ENCODE measurements around the gene WNT1.

WNT1 gene

DNA sequence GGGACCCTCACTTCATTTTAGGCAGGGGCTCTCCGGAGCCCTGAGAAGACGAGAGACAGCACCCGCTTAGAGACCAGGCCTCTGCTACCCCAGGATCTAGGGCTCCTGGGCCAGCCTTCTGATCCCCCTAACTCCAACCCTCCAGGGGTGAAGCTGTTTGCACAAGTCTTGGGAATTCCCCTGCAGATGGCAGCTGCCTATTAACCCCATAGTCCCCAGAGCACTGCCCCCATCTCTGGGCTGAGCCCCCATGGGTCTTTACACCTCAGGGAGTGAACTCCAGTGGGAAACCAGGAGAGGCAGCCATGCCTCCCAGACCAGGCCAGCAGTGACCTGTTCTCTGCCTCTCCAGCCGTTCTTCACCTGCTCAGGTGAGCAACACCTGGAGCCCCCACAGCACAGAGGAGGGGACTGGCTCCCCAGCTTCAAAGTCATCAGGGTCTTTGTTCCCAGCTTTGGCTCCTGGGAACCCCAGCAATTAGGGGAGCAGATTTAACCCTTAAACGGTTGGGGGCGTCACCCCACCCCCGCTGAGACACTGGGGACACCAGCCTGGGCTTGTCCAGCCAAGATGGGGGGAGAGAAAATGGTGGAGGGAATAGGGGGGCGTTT lies 8.9 kb upstream of the WNT1 start:
- FAIRE-seq (no peak), DNase-seq (ENCODE audit: insufficient read length, low spot score) (no peak)
- no peak for TF ChIP-seq PAX5 (IDR thresholded peaks at IDR 0.05; ENCODE audit: insufficient read depth, low read length, severe bottlenecking)
- no peak for TF ChIP-seq POLR2AphosphoS5 (IDR thresholded peaks at IDR 0.05; ENCODE audit: low read depth, low read length)
- no peak for TF ChIP-seq TAF1 (IDR thresholded peaks at IDR 0.05; ENCODE audit: low read depth, low read length)
- TF ChIP-seq SPI1 (IDR thresholded peaks at IDR 0.05; ENCODE audit: low read depth, low read length), result no peak
- TF ChIP-seq POU2F2 (IDR thresholded peaks at IDR 0.05; ENCODE audit: low read depth, low read length), result no peak
- no peak for TF ChIP-seq POLR2A (IDR thresholded peaks at IDR 0.05; ENCODE audit: low read depth, low read length)

DNA sequence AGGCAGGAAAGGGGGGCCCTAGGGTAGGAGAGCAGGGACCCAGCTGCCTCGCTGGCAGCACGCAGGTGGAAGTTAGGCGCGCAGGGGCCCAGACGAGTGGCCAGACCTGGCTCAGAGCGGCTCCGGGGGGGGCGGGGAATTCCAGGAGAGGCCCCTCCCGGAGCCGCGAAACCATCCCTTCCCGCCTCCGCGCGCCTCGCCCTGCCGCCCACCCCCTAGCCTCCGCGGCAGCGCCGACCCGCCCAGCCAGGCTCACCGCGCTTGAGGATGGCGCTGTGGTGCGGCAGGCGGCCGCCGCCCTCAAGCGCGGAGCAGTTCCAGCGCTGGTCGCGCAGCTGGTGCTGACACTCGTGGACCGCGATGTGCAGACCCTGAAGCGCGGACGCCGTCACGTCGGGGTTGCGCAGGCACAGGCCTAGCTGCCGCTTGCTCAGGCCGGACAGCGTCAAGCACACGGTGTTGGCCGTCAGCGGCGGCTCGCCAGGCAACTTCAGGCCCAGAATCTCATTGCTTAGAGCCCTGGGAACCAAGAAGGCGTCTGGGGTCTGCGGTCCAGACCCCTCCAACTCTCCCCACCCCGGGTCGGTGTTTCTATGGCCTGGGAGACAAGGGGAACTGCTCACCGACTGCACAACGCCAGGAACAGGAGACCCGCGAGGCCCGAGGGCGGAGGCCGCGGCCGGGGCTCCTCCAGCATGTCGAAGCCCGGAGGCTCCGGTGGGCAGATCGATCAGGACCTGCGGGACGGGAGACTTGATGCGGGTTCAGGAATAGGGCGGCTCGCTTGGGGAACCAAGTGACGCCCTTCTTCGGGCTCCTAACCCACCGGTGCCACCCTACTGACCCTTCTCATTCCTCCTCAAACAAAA lies 8.1 kb upstream of the WNT1 start:
- peak; percentile 82 for FAIRE-seq
- DNase-seq (ENCODE audit: insufficient read length, low spot score), result peak; percentile 58
- TF ChIP-seq PAX5 (IDR thresholded peaks at IDR 0.05; ENCODE audit: insufficient read depth, low read length, severe bottlenecking) (no peak), POLR2A (IDR thresholded peaks at IDR 0.05; ENCODE audit: low read depth, low read length) (no peak)

DNA sequence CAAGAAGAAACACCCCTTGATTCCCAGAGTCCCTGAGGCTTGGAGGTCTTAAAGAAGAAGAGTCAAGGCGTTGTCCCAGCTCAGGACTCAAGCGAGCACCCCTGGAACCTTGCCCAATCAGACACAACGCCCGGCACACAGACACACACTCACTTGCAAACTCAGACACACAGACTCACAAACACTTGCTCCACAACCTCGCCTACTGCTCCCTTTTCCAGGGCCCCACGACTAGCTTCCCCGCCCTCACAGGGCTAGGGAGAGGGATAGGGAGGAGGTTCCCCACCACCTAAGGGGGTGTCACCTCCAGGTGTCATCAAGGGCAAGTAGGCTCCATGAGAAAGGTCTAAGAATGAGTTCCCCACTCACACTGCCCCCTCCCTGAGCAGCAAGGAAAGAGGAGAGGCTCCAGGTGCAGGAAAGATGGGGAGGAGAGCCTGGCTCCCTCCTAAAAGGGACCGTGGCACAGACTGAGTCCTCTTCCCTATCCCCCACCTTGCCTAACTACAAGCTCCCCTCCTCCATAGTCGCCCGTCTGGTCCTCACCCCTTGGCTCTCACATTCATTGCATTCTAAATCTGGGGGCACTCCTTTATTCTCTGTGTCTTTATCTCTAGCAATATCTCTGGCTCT lies 7.3 kb upstream of the WNT1 start:
- TF ChIP-seq TAF1 (IDR thresholded peaks at IDR 0.05; ENCODE audit: low read depth, low read length), result no peak
- TF ChIP-seq PAX5 (IDR thresholded peaks at IDR 0.05; ENCODE audit: insufficient read depth, low read length, severe bottlenecking), result no peak
- no peak for TF ChIP-seq SPI1 (IDR thresholded peaks at IDR 0.05; ENCODE audit: low read depth, low read length)
- TF ChIP-seq POLR2AphosphoS5 (IDR thresholded peaks at IDR 0.05; ENCODE audit: low read depth, low read length), result no peak
- no peak for TF ChIP-seq POU2F2 (IDR thresholded peaks at IDR 0.05; ENCODE audit: low read depth, low read length)
- TF ChIP-seq POLR2A (IDR thresholded peaks at IDR 0.05; ENCODE audit: low read depth, low read length), result no peak
- FAIRE-seq (no peak), DNase-seq (ENCODE audit: insufficient read length, low spot score) (no peak)

DNA sequence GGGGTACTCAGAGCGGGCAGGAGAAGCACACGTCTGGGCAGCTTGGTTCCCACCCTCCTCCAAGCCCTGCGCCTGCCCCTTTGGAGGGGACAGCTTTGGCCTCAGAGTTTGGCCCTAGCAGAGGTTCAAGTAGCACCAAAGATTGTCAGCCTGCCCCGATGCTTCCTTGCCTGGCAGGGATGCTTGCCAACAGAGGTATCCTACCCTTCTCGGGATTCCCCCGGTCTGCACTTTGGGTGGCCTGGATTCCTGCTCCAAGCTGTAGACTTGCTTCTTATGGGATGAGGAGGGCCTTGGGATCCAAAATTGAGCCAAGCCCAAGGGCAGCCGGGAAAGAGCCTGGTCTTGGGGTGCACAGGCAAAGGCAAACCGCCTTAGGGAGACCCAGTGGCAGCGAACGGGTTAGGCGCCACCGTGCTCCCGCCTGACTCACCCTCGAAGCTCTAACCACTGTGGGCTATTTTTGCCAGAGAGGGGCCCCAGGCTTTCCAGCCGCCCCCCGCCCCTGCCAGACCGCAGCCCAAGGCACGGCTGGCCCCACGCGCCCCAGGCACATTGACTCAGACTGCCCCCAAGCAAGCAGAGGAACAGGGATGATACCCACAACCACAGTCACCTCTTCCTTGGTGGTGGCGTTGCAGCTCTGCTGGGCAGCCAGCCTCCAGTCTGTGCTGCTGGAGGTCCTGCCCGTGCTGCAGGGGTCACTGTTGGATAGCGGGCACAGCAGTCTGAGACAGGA lies 5.7 kb upstream of the WNT1 start:
- TF ChIP-seq PAX5 (IDR thresholded peaks at IDR 0.05; ENCODE audit: insufficient read depth, low read length, severe bottlenecking) (no peak), SPI1 (IDR thresholded peaks at IDR 0.05; ENCODE audit: low read depth, low read length) (no peak), POLR2AphosphoS5 (IDR thresholded peaks at IDR 0.05; ENCODE audit: low read depth, low read length) (no peak), POU2F2 (IDR thresholded peaks at IDR 0.05; ENCODE audit: low read depth, low read length) (no peak), POLR2A (IDR thresholded peaks at IDR 0.05; ENCODE audit: low read depth, low read length) (no peak), TAF1 (IDR thresholded peaks at IDR 0.05; ENCODE audit: low read depth, low read length) (no peak)
- peak; percentile 69 for FAIRE-seq
- DNase-seq (ENCODE audit: insufficient read length, low spot score), result no peak

DNA sequence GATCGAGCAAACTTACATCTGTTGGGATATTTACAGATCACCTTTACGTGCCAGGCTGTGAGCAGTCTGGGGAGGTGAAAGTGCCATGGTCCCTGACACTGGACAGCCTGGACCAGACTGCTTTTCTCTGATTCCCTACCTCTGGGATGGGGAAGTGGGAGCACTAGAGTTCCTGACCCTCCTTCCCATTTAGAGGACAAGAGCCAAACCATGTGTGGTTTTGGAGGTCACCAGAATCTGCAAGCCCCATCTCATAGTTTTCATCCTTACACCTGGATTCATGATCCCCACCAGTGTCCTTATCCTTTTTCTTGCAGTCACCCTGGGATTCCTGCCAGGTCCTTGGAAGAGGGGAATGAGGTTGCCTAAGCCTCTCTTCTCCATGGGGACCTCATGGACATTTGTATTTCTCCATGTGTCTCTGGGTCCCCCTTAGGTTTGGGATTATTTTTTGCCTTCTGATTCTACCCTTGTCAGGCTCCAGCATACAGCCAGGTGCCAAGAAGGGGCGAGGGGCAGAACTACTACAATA lies 5.1 kb upstream of the WNT1 start:
- TF ChIP-seq POLR2AphosphoS5 (IDR thresholded peaks at IDR 0.05; ENCODE audit: low read depth, low read length) (no peak), PAX5 (IDR thresholded peaks at IDR 0.05; ENCODE audit: insufficient read depth, low read length, severe bottlenecking) (no peak), SPI1 (IDR thresholded peaks at IDR 0.05; ENCODE audit: low read depth, low read length) (no peak), POLR2A (IDR thresholded peaks at IDR 0.05; ENCODE audit: low read depth, low read length) (no peak), POU2F2 (IDR thresholded peaks at IDR 0.05; ENCODE audit: low read depth, low read length) (no peak), TAF1 (IDR thresholded peaks at IDR 0.05; ENCODE audit: low read depth, low read length) (no peak)
- DNase-seq (ENCODE audit: insufficient read length, low spot score) (no peak), FAIRE-seq (no peak)

DNA sequence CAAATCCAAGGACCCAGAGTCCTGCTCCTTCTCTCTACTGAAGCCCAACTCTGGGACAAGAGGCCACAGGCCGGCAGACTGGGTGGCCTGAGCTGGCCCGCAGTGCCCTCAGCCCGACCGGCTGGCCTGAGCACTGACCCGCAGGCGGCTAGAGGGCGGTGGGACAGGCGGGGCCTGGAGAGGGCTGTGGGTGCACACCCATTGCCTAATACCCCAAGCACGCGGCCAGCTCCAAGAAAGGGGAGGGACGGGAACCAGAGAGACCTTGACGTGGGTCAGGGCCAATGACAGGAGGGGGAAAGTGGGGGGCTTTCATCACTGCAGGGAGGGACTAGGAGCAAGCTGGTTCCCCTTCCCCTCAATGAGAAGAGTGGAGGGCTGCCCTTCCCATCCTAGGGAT lies 4.6 kb upstream of the WNT1 start:
- FAIRE-seq (no peak), DNase-seq (ENCODE audit: insufficient read length, low spot score) (no peak)
- TF ChIP-seq POU2F2 (IDR thresholded peaks at IDR 0.05; ENCODE audit: low read depth, low read length) (no peak), SPI1 (IDR thresholded peaks at IDR 0.05; ENCODE audit: low read depth, low read length) (no peak), TAF1 (IDR thresholded peaks at IDR 0.05; ENCODE audit: low read depth, low read length) (no peak), POLR2A (IDR thresholded peaks at IDR 0.05; ENCODE audit: low read depth, low read length) (no peak), PAX5 (IDR thresholded peaks at IDR 0.05; ENCODE audit: insufficient read depth, low read length, severe bottlenecking) (no peak), POLR2AphosphoS5 (IDR thresholded peaks at IDR 0.05; ENCODE audit: low read depth, low read length) (no peak)

DNA sequence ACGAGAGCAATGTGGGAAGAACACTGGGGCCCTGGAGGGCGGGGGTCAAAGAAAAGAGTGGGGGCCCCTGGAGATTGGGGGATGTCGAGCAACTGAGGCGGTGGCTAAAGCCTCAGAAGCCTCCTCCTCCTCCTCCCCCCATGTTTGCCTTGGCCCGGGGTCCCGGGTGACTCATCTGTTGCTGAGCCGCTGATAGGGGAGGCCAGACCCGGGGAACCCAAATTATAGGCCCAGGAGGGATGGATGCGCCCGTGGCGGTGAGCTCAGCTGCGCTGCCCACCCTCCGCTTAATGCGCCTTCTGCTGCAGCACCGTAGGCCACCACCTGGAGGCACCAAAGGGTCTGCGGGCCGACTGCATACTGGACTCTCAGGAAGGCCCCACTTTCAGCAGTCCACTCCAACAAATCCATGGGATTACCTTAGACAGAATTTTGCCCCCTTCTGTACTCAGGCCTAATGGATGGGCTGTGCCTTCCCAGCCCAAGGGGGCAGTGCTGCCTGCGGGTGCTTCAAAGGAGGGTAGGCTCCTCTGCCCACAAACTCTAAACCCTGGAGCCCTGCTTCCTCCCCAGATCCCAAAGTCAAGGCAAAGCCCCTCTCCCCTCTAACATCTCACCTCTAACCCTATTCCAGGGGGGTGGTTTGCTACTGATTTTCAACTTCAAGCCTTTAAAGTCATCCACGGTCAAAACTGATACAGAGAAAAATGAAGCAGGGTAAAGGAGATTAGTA lies 4.0 kb upstream of the WNT1 start:
- FAIRE-seq, result no peak
- DNase-seq (ENCODE audit: insufficient read length, low spot score), result no peak

More for the DNA sequence above, 4.0 kb upstream of the WNT1 start:
- TF ChIP-seq POLR2AphosphoS5 (IDR thresholded peaks at IDR 0.05; ENCODE audit: low read depth, low read length) (no peak), POU2F2 (IDR thresholded peaks at IDR 0.05; ENCODE audit: low read depth, low read length) (no peak), SPI1 (IDR thresholded peaks at IDR 0.05; ENCODE audit: low read depth, low read length) (no peak), POLR2A (IDR thresholded peaks at IDR 0.05; ENCODE audit: low read depth, low read length) (no peak), TAF1 (IDR thresholded peaks at IDR 0.05; ENCODE audit: low read depth, low read length) (no peak), PAX5 (IDR thresholded peaks at IDR 0.05; ENCODE audit: insufficient read depth, low read length, severe bottlenecking) (no peak)

All from GM12891 (cell line).